BE2C (cell line): ENCODE measurements around the gene HRCT1. TPM values are rescaled to one million over a fixed set of nuclear protein-coding genes. Genes with fewer than 3 reads are reported as not detected.

ENCODE experiments used
- DNase-seq: peaks from one replicate; pipeline ENCODE4 v3.0.0-alpha.2; 2020
- H3K27me3 ChIP-seq: fragments of 250-450 bp; sonication (Bioruptor Pico); 2 replicates; pipeline ENCODE4 v1.5.1; 2020; ENCODE audit warnings: mild to moderate bottlenecking
- H3K36me3 ChIP-seq: fragments of 250-450 bp; sonication (Bioruptor Pico); 2 replicates; pipeline ENCODE4 v1.5.1; 2020; ENCODE audit warnings: mild to moderate bottlenecking
- H3K4me1 ChIP-seq: fragments of 250-450 bp; sonication (Bioruptor Pico); 2 replicates; pipeline ENCODE4 v1.5.1; 2020
- H3K4me3 ChIP-seq: 2 replicates; pipeline ENCODE4 v1.5.1; 2011; ENCODE audit warnings: low read depth, low read length
- H3K9me3 ChIP-seq: fragments of 250-450 bp; sonication (Bioruptor Pico); 2 replicates; pipeline ENCODE4 v1.5.1; 2020
- polyA plus RNA-seq: library from polyadenylated mRNA; unstranded; fragments of >200 nt; gene quantifications from one replicate; pipeline ENCODE4 v1.2.1, GENCODE V29; 2012; ENCODE audit warnings: low read depth, missing spikeins; ENCODE audit not compliant: insufficient read length, insufficient read depth
- TF ChIP-seq, protein P1 (sequence below): IDR thresholded peaks from 2 replicates; pipeline ENCODE4 v1.5.1; 2012; ENCODE audit warnings: mild to moderate bottlenecking, low read depth, low read length

HRCT1 gene
- not detected for polyA plus RNA-seq

DNA sequence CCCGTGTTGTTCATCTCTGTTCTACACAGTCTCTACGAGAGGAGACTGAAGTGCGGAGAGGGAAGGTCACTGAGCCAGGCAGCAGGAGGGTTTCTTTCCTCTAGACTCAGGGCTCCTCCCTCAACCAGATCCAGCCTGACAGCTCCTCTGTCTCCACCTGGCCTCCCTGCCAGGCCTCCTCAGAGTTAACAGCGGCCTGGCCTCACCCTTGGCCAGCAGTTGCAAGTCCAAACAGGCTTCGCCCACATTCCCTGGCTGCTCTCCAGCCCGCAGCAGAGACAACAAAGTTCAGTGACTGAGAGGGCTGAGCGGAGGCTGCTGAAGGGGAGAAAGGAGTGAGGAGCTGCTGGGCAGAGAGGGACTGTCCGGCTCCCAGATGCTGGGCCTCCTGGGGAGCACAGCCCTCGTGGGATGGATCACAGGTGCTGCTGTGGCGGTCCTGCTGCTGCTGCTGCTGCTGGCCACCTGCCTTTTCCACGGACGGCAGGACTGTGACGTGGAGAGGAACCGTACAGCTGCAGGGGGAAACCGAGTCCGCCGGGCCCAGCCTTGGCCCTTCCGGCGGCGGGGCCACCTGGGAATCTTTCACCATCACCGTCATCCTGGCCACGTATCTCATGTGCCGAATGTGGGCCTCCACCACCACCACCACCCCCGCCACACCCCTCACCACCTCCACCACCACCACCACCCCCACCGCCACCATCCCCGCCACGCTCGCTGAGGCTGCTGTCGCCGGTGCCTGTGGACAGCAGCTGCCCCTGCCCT lies at the start of gene HRCT1:
Gene HRCT1, plus strand, starts transcription at position 291 of the 768 bp plus-strand sequence. Its CDS starts 86 bp downstream, at position 377.
- Histone ChIP-seq H3K36me3 (no peaks in the 10 kb centered on the region), H3K4me3 (no peak within 1 kb of the TSS), H3K27me3 (peaks cover 14% of the 10 kb centered on the region), H3K4me1 (peaks cover 23% of the 10 kb centered on the region), H3K9me3 (no peaks in the 10 kb centered on the region)
- TF ChIP-seq, protein P1, sequence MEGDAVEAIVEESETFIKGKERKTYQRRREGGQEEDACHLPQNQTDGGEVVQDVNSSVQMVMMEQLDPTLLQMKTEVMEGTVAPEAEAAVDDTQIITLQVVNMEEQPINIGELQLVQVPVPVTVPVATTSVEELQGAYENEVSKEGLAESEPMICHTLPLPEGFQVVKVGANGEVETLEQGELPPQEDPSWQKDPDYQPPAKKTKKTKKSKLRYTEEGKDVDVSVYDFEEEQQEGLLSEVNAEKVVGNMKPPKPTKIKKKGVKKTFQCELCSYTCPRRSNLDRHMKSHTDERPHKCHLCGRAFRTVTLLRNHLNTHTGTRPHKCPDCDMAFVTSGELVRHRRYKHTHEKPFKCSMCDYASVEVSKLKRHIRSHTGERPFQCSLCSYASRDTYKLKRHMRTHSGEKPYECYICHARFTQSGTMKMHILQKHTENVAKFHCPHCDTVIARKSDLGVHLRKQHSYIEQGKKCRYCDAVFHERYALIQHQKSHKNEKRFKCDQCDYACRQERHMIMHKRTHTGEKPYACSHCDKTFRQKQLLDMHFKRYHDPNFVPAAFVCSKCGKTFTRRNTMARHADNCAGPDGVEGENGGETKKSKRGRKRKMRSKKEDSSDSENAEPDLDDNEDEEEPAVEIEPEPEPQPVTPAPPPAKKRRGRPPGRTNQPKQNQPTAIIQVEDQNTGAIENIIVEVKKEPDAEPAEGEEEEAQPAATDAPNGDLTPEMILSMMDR = no peak
- DNase-seq = no peak

DNA sequence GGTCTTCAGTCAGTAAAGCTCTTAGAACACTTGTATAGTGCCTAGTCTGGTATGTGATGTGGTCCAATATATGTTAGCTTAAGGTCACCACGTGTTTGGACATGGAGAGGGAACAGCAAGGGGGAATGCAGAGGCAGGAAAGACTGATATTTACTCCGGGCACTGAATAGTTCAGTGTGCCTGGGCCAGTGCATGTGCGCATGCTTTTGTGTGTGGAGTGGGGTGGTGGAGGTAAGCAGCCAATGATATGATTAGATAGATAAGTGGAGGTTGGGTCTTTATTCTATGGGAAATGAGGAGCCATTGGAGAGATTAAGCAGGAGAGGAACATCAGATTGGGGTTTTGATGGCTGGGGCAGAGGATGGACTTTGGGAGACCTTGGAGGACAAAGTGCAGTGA lies 49.8 kb upstream of the HRCT1 start:
- Histone ChIP-seq H3K4me1 (no peaks in the 10 kb centered on the region), H3K36me3 (no peaks in the 10 kb centered on the region), H3K9me3 (no peaks in the 10 kb centered on the region), H3K4me3 (no peak overlapping the region), H3K27me3 (no peaks in the 10 kb centered on the region; the same call in 1 of the 2 replicates)
- no peak for DNase-seq
- TF ChIP-seq, protein P1 = no peak

DNA sequence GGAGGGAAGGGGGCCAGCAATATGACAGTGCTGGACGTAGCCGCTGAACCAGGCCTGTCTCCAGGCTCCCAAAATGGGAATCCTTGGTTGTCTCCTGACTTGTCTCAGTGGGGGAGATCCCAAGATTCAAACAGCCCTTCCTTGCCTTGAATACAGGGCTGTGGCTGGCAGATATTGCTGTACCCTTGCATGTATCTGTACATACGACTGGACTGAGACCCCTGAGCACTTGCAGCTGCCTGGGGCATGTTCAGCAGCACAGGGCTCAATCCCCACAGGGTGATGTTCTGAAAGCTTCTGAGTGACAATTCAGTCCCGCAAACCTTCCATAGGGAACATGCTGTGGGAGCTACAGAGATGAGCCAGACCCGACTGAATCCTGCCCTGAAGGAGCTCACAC lies 49.1 kb upstream of the HRCT1 start:
- TF ChIP-seq, protein P1 = no peak
- no peak for DNase-seq
- Histone ChIP-seq H3K36me3 (no peaks in the 10 kb centered on the region), H3K9me3 (no peaks in the 10 kb centered on the region), H3K4me3 (no peak overlapping the region), H3K4me1 (no peaks in the 10 kb centered on the region), H3K27me3 (no peaks in the 10 kb centered on the region; the same call in 1 of the 2 replicates)

DNA sequence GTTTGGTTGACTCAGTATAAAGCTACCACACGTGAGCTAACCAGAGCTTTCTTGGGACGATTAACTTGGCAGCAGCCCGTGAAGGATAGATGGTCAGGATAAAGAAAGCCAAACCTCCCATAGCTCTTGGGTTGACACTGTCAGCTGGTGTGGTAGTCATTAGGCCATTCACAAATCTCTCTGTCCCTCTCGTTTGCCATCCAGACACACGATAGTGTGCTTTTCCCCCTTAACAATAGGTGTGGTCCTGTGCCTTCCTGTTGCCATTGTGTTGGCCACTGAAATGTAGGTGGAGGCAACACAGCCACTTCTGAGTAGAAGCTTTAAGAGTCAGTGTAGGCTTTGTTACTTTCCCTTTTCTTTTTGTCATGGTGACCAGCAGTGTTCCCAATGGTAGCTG lies 47.5 kb upstream of the HRCT1 start:
- H3K27me3 ChIP-seq = no peaks in the 10 kb centered on the region; the same call in 1 of the 2 replicates
- TF ChIP-seq, protein P1 = no peak
- no peak for DNase-seq
- no peak overlapping the region for H3K4me3 ChIP-seq
- H3K36me3 ChIP-seq = no peaks in the 10 kb centered on the region
- no peaks in the 10 kb centered on the region for H3K9me3 ChIP-seq
- no peaks in the 10 kb centered on the region for H3K4me1 ChIP-seq

DNA sequence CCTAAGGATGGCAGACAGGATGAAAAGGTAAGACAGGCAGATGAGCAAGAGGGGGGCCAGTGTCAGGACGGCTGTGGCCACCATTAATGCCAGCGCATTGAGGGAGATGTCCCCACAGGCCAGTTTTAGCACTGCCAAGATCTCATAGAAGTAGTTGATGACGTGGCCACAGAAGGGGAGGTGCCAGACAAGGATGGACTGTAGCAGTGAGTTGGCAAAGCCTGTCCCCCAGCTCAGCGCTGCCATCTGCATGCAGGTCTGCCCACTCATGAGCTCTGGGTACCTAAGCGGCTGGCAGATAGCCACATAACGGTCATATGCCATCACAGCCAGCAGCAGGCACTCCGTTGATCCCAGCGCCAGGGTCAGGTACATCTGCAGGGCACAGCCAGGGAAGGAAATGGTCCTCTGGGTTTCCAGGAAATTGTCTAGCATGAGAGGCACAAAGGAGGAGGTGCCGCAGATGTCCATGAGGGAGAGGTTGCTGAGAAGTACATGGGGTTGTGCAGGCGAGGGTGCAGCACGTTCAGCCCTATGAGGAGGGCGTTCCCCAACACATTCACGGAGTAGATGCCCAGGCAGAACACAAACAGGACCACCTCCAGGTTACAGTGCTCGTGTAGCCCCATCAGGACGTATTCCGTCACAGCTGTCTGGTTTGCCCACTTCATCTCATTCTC lies 46.6 kb upstream of the HRCT1 start:
- no peaks in the 10 kb centered on the region for H3K36me3 ChIP-seq
- DNase-seq = no peak
- TF ChIP-seq, protein P1 = no peak
- H3K4me3 ChIP-seq = no peak overlapping the region
- peaks cover 2% of the 10 kb centered on the region; the same call in 1 of the 2 replicates for H3K4me1 ChIP-seq
- H3K27me3 ChIP-seq = no peaks in the 10 kb centered on the region; the same call in 1 of the 2 replicates
- no peaks in the 10 kb centered on the region for H3K9me3 ChIP-seq

DNA sequence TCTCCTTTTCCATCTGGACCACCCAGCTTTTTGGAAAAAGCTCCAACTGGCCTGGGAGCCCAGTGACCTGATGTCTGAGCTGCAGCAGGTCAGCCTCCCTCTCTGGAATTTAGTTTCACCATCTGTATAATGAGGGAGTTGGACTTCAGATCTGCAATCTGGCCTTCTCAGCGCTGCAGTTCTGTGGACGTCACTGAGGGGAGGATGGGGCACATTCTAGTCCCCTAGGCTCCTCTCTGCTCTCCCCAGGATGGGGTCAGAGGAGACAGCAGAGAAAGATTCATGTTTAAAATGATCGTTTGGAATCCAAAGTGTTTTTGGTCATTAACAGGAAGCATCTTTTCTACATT lies 46.0 kb upstream of the HRCT1 start:
- peaks cover 2% of the 10 kb centered on the region; the same call in 1 of the 2 replicates for H3K4me1 ChIP-seq
- no peaks in the 10 kb centered on the region for H3K9me3 ChIP-seq
- no peak overlapping the region for H3K4me3 ChIP-seq
- no peak for DNase-seq
- TF ChIP-seq, protein P1 = no peak
- no peaks in the 10 kb centered on the region for H3K36me3 ChIP-seq
- H3K27me3 ChIP-seq = no peaks in the 10 kb centered on the region; the same call in 1 of the 2 replicates
